ENCODE data around the gene SURF1. TPM values are rescaled to one million over a fixed set of nuclear protein-coding genes. Genes with fewer than 3 reads are reported as not detected.
A peak's percentile ranks its signal among the peaks of the same experiment; 100 is the strongest.

Gene SURF1
- total and polyA plus RNA-seq, 9 of the 15 experiments (the other 6 are each of a cell fraction or from before 2014, with no cell fraction given), result 16.1 to 31.3 (median 20.9) TPM

GRCh38 chr9:133387680-133388079, 31.4 kb upstream of the SURF1 start:
- peaks cover 29 to 55% of the 10 kb centered on the region in 2 experiments; a peak in 4 of 5 replicates for H3K27me3 ChIP-seq (ENCODE audit: control insufficient read depth in 2 of 2, insufficient read depth in 2 of 2, low read length in 2 of 2)
- no peak overlapping the region for H3K4me3 ChIP-seq
- 6% methylated on average over 9 of the region's 9 CpGs for WGBS (ENCODE audit: insufficient coverage, low coverage, missing lambda C conversion rate)
- BruUV-seq (replicated peaks), result no TSS peak
- in situ Hi-C loops (cut with MboI) (no loop called here), intact Hi-C loops (cut with micrococcal nuclease) (no loop called here)
- no peak overlapping the region for H3K9ac ChIP-seq (ENCODE audit: insufficient read depth in 1 of 2, low read depth in 2 of 2, low read length in 2 of 2)
- no peak for FAIRE-seq
- no peak overlapping the region for H3K27ac ChIP-seq (ENCODE audit: extremely low read depth, low read depth, low read length)
- no peaks in the 10 kb centered on the region for H3K79me2 ChIP-seq (ENCODE audit: control insufficient read depth, insufficient read depth, low read length)
- TF ChIP-seq, protein P1, sequence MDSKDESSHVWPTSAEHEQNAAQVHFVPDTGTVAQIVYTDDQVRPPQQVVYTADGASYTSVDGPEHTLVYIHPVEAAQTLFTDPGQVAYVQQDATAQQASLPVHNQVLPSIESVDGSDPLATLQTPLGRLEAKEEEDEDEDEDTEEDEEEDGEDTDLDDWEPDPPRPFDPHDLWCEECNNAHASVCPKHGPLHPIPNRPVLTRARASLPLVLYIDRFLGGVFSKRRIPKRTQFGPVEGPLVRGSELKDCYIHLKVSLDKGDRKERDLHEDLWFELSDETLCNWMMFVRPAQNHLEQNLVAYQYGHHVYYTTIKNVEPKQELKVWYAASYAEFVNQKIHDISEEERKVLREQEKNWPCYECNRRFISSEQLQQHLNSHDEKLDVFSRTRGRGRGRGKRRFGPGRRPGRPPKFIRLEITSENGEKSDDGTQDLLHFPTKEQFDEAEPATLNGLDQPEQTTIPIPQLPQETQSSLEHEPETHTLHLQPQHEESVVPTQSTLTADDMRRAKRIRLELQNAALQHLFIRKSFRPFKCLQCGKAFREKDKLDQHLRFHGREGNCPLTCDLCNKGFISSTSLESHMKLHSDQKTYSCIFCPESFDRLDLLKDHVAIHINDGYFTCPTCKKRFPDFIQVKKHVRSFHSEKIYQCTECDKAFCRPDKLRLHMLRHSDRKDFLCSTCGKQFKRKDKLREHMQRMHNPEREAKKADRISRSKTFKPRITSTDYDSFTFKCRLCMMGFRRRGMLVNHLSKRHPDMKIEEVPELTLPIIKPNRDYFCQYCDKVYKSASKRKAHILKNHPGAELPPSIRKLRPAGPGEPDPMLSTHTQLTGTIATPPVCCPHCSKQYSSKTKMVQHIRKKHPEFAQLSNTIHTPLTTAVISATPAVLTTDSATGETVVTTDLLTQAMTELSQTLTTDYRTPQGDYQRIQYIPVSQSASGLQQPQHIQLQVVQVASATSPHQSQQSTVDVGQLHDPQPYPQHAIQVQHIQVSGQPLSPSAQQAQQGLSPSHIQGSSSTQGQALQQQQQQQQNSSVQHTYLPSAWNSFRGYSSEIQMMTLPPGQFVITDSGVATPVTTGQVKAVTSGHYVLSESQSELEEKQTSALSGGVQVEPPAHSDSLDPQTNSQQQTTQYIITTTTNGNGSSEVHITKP (IDR thresholded peaks at IDR 0.05; ENCODE audit: partially characterized antibody), result peak; percentile 83
- TF ChIP-seq CBX3 (IDR thresholded peaks at IDR 0.05; ENCODE audit: borderline replicate concordance in 1 of 2, low read length in 2 of 2) (no peak), ZSCAN32 (CRISPR knock-in tag; IDR thresholded peaks at IDR 0.05) (no peak)
- H3K4me2 ChIP-seq (ENCODE audit: insufficient read depth, low read length), result no peak overlapping the region
- ATAC-seq, result no peak
- H3K9me3 ChIP-seq (replicated peaks; ENCODE audit: control insufficient read depth, insufficient read depth, low read depth, low read length), result peaks cover 5% of the 10 kb centered on the region
- H3K9me1 ChIP-seq (ENCODE audit: control insufficient read depth, insufficient read depth, low read length), result no peaks in the 10 kb centered on the region
- H2AFZ ChIP-seq (ENCODE audit: low read depth, low read length), result no peak overlapping the region
- peaks cover 0 to 17% of the 10 kb centered on the region in 2 experiments; a peak in 2 of 5 replicates for H3K4me1 ChIP-seq (replicated peaks in 1 of 2; ENCODE audit: control insufficient read depth in 2 of 2, insufficient read depth in 2 of 2, low read length in 2 of 2)
- no peaks in the 10 kb centered on the region for H3K36me3 ChIP-seq (ENCODE audit: control insufficient read depth, insufficient read depth, low read length)
- no peak for DNase-seq (ENCODE audit: extremely low read depth in 1 of 4, low spot score in 3 of 4)
- ChIA-PET POLR2A (interaction anchor here (2.3 to 2.9 kb wide), 2 partner anchors 10 to 11 kb away, joined by 7 to 13 read pairs; partner anchors contain the start of gene STKLD1), CTCF (ENCODE audit: low intra/inter-chr PET ratio) (no interaction called here)
- no peaks in the 10 kb centered on the region; the same call in 1 of the 2 replicates for H4K20me1 ChIP-seq (replicated peaks; ENCODE audit: control insufficient read depth, insufficient read depth, low read length)
